Measurements from ENCODE around the gene FAM168B.
"Not testable (repeated sequence)": the region's sequence is repeated elsewhere in the genome, so short reads cannot be mapped to it uniquely, and the experiment has no call there.

Gene FAM168B, protein sequence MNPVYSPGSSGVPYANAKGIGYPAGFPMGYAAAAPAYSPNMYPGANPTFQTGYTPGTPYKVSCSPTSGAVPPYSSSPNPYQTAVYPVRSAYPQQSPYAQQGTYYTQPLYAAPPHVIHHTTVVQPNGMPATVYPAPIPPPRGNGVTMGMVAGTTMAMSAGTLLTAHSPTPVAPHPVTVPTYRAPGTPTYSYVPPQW

DNA sequence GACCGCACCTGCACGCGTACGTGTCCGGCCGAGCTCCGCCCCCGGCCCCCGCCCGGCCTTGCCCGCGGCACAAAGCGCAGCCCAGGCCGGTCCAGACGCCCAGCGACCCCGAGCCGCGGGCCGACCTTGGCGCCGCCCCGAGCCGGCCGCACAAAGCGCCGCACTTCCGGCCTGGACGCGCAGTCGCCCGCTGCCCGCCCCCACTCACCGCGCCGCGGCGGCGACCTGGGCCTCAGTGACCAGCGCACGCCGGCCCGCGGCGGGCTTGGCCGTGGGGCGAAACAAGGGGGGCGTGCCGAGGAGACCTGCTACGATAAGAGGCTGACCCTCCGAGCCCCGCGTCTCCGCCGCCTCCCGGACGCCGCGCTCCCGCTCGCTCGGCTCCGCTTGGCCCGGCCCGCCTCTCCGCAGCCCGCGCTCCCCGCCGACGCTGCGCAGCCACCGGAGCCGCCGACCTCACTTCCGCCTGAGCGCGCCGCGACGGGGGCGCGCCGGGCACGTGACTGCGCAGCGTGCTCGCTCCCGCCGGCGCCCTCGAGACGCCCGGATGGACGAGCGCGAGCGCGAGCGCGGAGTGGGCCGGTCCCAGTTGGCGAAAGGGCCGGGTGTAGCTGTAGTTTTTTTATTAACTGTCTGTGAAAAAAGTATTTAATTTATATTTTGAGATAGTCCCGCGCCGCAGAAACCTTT lies at the start of gene FAM168B:
TSS of gene FAM168B (minus strand) at position 455 of the 690 bp plus-strand sequence. CDS start 10,814 bp downstream, outside the sequence.
- DNase-seq (ENCODE audit: low read depth in 3 of 3): peak; percentile 73 to 79 (median 75)

DNA sequence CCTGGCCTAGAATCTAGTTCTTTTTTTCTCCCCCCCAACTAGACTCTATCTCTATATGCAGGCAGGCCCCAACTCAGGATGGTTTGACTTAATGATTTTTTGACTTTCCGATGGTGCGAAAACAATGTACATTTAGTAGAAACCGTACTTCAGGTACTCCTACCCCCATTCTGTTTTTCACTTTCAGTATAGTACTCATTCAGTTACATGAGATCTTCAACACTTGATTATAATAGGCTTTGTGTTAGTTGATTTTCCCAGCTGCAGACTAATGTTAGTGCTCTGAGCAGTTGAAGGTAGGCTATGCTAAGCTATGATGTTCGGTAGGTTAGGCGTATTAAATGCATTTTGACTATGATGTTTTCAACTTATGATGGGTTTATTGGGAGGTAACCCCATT lies 49.6 kb upstream of the FAM168B start:
- DNase-seq (ENCODE audit: low read depth in 3 of 3): no peak

DNA sequence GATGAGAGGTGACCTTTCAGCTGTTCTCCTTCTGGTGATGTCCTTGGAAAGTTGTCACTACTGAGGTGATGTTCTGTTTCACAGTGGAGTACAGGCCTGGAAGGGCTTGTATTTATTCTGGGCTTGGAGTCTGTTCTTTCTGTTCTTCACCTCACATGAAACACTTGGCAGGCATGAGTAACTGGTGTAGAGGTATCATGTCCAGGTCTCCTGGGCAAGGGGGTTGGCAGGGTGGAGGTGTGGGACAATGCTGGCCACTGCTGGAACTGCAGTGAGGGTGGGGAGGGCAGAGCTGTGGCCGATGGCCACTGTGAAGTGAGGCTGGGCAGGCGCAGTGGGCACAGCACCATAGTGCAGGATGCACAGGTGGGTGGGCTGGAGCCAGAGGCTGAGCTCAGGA lies 47.3 kb upstream of the FAM168B start:
- DNase-seq (ENCODE audit: low read depth in 3 of 3): no peak

DNA sequence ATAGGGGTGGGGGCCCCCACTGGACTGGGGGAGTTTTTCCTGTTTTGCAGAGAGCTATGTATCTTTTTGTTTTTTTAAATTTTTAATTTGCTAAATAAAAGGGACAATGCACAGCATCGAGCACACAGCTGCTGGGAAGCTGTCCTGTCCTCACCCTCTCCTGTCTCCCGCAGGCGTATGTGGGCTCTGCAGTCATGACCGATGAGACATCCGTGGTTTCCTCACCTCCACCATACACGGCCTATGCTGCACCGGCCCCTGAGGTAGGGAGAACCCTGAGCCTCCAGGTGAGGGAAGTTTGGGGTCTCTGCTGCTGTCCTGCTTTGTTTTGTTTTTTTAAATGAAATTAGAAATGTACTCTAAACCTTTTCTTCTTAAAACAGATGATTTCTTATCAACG lies 39.5 kb upstream of the FAM168B start:
- DNase-seq (ENCODE audit: low read depth in 3 of 3): no peak

DNA sequence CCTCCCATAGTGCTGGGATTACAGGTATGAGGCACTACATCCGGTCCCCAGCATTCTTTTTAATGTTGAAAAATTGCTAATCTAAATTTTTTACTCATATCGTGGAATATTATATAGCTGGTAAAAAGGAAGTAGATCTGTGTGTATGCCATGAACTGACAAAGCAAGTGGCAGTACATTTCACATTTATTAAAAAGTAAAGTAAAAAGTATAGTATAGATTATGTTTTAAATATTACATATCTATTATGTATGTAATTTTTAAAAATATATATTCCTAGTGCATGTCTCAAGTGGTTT lies 37.0 kb upstream of the FAM168B start:
- no peak for DNase-seq (ENCODE audit: low read depth in 3 of 3)

DNA sequence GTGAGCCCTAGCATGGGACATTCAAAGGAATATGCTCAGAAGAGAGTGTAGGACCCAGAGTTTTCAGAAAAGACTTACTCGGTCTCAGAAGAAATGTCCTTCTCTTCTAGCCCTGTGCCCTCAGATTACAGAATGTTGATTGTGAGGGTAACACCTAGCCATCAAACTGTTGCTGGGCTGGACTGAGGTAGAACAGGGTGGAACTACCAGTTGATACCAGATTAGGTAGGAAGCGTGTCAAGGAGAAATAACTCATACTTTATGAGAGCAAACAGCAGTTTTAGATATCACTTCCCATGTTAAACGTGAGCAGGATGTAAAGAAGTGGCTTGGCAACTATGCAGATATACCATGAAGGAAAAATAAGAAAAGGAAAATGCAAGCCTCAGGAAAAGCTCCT lies 34.7 kb upstream of the FAM168B start:
- DNase-seq (ENCODE audit: low read depth in 3 of 3): no peak

DNA sequence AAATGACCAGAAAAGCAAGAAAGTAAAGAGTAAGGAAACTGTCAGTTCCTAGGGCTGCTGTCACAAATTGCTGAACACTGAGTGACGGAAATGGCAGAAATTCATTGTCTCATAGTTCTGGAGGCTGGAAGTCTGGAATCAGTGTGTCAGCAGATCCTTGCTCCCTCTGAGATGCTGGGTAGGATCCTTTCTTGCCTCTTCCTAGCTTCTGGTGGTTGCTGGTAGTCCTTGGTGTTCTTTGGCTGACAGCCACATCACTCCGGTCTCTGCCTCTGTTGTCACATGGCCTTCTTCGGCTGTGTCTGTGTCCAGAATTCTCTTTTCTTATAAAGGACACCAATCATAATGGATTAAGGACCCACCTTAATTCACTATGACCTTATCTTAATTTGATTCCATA lies 33.8 kb upstream of the FAM168B start:
- no peak for DNase-seq (ENCODE audit: low read depth in 3 of 3)

DNA sequence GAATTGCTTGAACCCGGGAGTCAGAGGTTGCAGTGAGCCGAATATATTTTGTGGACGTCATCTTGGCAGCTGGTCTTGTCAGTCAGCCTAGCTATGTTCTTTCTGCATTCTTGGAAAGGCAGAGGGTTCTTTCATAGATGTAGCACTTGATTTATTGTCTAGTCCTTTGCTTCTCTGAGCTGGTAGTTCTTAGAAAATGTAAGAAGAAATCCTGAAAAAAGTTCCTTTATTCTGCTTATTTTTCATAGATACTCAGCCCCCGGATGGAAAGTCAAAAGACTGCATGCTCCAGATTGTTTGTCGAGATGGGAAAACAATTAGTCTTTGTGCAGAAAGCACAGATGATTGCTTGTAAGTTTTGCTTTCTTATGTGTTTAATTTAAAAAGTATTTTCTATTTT lies 33.2 kb upstream of the FAM168B start:
- no peak for DNase-seq (ENCODE audit: low read depth in 3 of 3)

DNA sequence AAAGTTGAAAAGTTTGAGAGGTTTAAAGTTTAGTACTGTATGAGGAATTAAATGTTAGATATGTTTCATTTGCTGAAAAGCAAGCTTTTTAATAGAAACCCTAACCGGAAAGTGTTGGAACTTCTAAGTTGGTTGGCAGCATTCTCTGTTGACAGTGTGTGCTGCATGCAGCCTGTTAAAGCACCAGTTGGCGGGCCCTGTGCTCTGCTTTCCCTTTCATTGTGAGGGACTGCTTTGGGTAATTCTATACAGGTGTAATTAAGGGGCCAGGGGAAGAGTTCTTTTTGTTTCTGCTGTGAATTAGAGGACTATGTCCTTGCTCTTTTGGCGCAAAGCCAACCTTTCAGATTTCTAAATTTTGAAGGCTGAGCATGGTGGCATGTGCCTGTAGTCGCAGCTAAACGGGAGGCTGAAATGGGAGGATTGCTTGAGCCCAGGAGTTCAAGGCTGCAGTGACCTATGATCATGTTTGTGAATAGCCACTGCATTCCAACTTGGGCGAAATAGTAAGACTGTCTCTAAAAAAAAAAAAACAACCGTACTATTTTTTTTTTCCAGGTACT lies 32.0 kb upstream of the FAM168B start:
- DNase-seq (ENCODE audit: low read depth in 3 of 3): no peak

DNA sequence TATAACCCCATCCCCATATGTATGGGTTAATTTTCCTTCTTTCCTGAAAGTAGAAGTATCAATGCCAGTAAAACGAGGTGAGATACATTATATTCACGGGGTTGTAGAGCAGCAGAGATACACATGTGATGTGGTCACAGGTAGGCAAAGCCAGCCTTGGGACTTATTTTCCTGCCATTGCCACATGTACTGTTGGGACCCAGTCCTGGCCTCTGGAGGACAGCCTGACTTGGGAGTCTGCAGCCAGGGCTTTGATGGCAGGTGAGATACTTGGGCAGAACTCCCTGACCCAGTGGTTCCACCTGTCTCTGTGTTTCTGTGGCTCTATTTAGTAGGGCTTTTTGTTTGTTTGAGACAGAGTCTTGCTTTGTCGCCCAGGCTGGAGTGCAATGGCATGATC lies 29.9 kb upstream of the FAM168B start:
- DNase-seq (ENCODE audit: low read depth in 3 of 3): no peak

DNA sequence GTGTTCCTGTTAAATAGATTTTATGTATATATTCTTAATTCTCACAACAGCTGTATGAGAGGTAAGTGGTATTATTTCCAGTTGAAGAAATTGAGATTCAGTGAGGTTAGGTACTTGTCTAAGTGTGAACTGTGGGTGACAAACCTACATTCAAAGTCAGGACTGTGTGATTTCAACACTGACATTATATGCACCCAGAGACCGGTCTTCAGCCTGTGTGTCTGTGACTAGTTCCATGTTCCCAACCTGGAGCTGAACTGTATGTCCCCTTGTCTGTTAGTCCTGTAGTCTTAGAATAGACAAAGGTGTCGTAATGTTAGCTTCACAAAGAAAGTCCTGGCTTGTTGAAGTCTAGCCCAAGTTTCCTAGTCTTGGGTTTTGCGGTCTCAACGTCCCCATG lies 29.2 kb upstream of the FAM168B start:
- DNase-seq (ENCODE audit: low read depth in 3 of 3): no peak

DNA sequence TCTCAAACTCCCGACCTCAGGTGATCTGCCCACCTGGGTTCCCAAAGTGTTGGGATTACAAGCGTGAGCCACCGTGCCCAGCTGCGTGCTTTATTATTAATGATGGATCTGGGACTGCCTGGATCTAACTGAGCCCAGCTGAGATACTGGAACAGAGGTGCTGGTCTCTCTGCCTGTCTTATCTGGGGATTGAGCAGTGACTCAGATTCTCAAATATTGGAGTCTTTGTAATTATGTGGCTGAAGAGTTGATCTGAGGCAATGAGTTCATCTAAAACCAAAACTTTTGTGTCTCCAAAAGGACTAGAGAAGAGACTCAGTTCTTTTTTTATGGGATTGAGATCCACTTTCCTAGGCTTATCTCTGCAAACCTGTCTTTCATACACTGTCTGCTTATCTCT lies 28.2 kb upstream of the FAM168B start:
- no peak for DNase-seq (ENCODE audit: low read depth in 3 of 3)

DNA sequence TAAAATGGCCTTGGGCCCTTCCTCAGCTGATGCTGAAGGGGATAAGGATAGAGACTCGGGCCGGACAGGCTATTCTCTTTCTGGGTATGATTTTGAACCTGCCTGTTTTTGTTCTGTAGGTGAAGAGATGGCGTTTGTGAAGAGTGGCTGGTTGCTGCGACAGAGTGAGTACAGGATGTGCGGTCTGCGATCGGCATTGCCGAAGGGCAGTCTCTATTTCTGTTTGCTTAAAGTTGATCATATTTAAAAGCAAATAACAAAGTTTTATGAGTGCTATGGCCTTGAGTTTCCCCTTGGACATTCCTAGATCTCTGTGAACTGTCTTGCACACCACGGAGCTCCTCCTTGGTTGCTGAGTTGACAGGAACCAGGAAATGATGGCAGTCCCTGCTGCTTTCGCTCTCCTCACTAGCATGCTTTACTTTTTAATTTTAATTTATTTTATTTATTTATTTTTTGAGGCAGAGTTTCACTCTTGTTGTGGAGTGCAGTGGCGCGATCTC lies 27.6 kb upstream of the FAM168B start:
- no peak for DNase-seq (ENCODE audit: low read depth in 3 of 3)

DNA sequence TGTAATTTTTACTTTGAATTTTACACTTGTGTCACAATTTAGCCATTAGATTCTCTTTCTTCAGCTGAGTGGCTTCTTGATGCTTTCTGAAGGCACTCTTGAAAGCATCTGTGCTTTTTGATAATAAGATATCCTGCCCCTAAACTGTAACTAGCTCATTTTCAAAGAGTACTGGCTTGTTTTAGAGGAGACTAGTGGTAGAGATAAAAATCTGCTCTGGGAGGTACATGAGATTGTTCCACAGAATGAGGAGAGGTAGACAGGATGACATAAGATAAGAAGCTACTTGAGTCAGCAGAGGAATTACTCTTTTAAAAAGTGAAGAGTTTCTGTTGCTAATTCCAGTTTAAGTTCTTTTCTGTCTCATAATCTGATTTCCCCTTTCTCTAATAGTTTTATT lies 22.5 kb upstream of the FAM168B start:
- no peak for DNase-seq (ENCODE audit: low read depth in 3 of 3)

DNA sequence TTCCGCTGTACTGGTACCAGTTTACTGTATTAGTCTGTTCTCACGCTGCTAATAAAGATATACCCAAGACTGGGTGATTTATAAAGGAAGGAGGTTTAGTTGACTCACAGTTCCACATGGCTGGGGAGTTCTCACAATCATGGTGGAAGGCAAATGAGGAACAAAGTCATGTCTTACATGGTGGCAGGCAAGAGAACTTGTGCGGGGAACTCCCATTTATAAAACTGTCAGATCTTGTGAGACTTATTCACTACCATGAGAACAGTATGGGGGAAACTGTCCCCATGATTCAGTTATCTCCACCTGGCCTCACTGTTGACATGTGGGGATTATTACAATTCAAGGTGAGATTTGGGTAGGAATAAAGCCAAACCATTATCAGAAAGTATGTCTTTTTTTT lies 21.7 kb upstream of the FAM168B start:
- not testable (repeated sequence) for DNase-seq (ENCODE audit: low read depth in 3 of 3)

DNA sequence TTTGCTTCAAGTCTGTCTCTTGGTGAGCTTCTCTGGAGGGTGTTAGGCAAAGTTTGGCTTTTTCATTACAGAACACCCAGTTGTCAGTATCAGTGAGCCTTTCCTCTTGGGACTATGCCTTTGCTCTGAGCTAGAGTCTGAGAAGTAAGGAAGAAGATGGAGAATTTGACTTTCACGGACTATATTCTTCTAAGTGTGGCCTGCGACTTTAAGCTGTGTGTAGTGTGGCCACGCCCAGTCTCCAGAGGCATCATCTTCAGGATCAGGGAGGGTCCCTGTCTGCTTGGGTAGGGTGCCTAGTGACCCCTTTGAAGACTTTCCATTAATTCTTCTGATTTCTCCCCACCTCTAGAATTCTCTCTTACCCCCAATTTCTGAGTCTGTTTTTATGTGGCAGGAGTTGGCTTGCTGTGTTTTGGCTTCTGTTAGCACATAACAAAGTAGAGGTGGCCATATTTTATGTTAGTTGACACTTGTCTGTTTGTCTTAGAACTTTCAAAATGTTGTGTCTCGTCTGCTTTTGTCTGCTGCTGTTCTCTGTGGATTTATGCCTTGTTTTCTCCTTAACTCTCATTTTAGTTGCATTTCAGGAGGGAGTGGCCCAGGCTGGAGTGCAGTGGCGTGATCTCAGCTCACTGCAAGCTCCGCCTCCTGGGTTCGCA lies 20.4 kb upstream of the FAM168B start:
- DNase-seq (ENCODE audit: low read depth in 3 of 3): no peak

DNA sequence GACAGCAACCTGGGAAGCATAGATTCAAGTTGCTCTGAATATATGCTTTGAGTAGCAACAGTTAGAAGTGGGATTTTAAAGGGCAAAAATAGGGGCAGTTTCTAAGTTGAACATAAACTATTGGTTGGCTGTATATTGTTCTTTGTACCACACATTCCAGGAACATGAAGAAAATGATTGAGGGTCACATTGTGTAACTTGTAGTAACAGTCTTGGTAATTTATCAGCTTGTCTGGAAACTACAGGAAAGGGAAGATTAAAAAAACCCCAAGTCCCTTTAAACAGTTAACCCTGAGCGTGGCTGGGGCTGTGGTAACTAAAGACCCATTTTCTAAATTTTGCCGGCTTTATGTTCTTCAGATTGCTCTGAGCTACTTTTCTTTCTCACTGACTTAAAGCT lies 19.3 kb upstream of the FAM168B start:
- no peak for DNase-seq (ENCODE audit: low read depth in 3 of 3)

DNA sequence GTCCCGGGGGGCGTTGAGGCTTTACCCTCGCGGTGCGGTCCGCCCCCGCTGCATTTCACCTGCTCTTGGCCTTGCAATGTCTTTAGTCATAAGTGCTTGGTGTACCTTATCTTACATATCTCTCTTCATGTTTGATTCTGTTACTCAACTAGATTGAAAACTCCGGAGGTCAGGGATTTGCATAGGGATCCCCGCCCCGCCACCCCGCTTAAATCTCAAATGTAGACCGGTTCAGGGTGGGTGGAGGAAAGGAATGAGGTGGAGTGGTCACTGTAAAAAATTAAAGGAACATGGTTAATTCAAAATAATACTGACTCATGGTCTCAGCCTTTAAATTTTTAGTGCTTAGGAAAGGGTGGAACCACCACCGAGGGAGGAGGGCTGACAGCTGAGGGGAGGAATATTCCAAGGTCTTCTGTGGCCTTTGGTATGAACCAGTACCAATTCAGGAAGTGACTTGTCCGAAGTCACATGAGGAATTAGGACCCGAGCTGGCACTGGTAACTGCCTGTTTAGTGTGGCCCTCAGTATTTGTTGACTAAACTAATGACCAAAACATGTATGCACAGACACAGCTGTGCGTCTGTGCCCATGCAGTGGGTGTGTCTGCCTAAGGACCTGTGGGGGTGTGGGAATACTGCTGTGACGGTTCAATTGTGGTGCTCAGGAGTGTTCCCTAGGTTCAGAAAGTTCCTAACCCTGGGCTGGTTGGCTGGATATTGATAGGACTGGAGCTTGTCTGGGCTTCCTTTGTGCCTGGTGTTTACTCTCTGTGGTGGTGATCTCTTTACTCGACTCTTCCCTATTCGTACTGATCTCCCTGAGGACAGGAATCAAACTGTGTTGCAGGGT lies 12.9 kb upstream of the FAM168B start:
- DNase-seq (ENCODE audit: low read depth in 3 of 3): peak in 2 of 3 donors; percentile 15 to 24

DNA sequence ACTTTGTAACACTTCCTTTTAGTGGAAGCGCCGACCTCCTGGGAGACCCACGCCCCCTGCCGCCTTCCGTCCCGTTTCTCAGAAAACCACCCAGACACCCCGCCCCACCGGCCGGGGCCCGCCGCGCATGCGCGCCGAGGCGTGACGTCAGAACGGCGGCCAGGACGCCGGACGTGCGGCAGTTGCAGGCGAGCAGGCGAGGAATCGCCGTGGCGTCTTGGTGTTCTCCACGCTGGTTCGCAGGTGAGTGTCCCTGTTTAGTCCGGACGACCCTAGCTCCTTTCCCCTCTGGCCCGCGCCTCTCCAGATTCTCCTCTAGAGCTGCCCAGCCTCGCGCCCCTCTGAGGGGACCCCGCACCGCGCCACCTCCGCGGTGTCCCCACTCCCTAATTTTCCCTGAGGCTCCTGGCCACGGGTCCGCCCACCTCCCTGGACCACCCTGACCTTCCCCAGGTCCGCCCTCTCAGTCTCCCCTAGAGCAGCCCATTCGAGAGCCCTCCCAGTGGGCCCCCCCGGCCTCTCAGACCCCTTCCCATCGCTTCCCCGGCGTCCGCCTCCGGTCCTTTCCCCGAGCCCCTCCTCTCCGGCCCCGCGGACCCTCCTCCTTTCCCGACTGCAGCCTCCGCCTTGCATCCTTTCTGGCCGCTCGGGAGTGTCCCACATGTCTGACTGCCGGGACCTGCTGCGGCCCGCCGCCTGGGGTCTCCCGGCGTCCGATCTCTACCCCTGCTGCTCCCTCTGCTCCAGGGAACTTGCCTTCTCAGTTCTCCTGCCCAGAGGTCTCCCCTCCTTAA lies 12.1 kb upstream of the FAM168B start, which contains the start of gene PLEKHB2:
TSS of gene PLEKHB2 (plus strand) at position 181 of the 794 bp plus-strand sequence. CDS start 15,606 bp downstream, outside the sequence.
- peak; percentile 85 to 89 (median 88) for DNase-seq (ENCODE audit: low read depth in 3 of 3)

DNA sequence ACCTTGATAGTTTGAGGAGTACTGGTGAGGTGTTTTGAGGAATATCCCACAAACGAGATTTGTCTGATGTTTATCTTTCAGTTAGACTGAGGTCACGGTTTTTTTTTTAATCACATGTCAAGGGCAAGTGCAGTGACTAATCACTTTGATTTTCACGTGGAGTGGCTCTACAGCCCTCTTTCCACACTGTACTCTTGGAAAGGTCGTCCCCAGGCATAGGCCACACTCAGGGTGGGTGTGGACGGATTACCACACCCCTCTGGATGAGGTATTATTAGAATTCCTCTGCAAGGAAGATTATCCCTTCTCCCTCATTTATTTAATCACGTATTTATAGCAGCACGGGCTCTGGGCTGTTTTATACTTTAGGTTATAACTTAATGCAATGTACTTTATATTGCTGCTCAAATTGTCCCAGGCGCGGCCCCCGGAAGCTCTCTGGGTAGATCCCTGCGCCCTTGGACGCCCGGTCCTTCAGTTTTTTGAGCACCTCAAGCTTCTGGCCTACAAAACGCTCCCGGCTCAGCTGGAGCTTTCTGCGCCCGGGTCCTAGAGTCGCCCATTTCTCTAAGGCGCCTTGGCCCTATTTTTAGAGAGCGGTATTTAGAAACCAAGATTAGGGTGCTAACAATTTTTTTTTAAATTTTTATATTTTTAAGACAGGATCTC lies 11.4 kb upstream of the FAM168B start:
- peak in 1 of 3 donors; percentile 25 for DNase-seq (ENCODE audit: low read depth in 3 of 3)

All from stimulated activated CD4-positive, alpha-beta T cell treated with anti-CD3 and anti-CD28 coated beads, TNF-alpha, amount 100 ng/mL, for 48 hours (primary cell).